ENCODE data around the gene RPL10. TPM values are rescaled to one million over a fixed set of nuclear protein-coding genes. Genes with fewer than 3 reads are reported as not detected.

RPL10 gene
- total and polyA plus RNA-seq, 2 of the 13 experiments (the other 11 are each of a cell fraction or from before 2014, with no cell fraction given): 2,381 to 4,713 TPM

GRCh38 chrX:154379569-154379951, 18.6 kb upstream of the RPL10 start (continued):
- TF ChIP-seq ZNF605 (CRISPR knock-in tag; IDR thresholded peaks at IDR 0.05) (no peak), DMAP1 (CRISPR knock-in tag; IDR thresholded peaks at IDR 0.05) (no peak), ZNF772 (CRISPR knock-in tag; IDR thresholded peaks at IDR 0.05) (no peak), SOX5 (CRISPR knock-in tag; IDR thresholded peaks at IDR 0.05; ENCODE audit: borderline replicate concordance) (no peak), ZNF350 (CRISPR knock-in tag; IDR thresholded peaks at IDR 0.05; ENCODE audit: borderline replicate concordance, low read depth) (no peak), PRDM15 (CRISPR knock-in tag; IDR thresholded peaks at IDR 0.05) (no peak), SYNCRIP (IDR thresholded peaks at IDR 0.05; ENCODE audit: insufficient read depth, low read depth, low read length) (no peak), KIAA2018 (CRISPR knock-in tag; IDR thresholded peaks at IDR 0.05; ENCODE audit: borderline replicate concordance) (no peak), E2F2 (CRISPR knock-in tag; IDR thresholded peaks at IDR 0.05; ENCODE audit: borderline replicate concordance) (no peak), NFE2L2 (IDR thresholded peaks at IDR 0.05; ENCODE audit: low read length) (no peak), RAD51 (IDR thresholded peaks at IDR 0.05; ENCODE audit: borderline replicate concordance) (no peak), NONO (IDR thresholded peaks at IDR 0.05) (no peak), NONO (CRISPR knock-in tag; conservative IDR thresholded peaks at IDR 0.05) (peak; percentile 6; the same call in 1 of the 2 replicates), RBAK (CRISPR knock-in tag; IDR thresholded peaks at IDR 0.05) (no peak), RBM39 (IDR thresholded peaks at IDR 0.05; ENCODE audit: low read depth, low read length, poor library complexity, severe bottlenecking) (no peak)

All from HepG2 (cell line).